ENCODE results near the gene CT55. TPM values are rescaled to one million over a fixed set of nuclear protein-coding genes. Genes with fewer than 3 reads are reported as not detected.

Gene CT55
- total RNA-seq, 1 experiment from 2014 or later: 0.24 TPM

DNA sequence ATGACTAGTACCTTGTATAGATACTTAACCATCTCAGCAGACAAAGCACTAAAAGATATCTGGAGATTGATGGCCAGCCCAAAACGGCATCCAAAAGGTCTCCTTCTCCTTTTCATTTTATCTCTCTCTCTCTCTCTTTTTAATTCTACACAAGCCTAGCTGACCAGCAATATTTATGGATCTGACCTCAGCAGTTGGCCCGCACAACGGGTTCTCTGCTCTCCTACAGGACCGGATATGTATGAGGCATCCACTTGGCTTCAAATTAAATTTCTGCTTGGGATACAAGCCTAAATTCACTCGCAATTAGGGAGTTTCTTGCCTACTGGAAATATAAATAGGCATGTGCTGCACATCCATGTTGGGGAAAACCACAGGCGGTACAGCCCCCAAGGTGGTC is 22.5 kb upstream of the CT55 start:
- Mint-ChIP-seq H3K27ac (no peak overlapping the region), H3K36me3 (no peaks in the 10 kb centered on the region), H3K4me1 (no peaks in the 10 kb centered on the region), H3K9me3 (no peaks in the 10 kb centered on the region), H3K4me3 (no peak overlapping the region), H3K27me3 (ENCODE audit: low read depth) (no peaks in the 10 kb centered on the region)
- TF ChIP-seq CREB1 (CRISPR knock-in tag; IDR thresholded peaks at IDR 0.05) (no peak), ELF4 (CRISPR knock-in tag; IDR thresholded peaks at IDR 0.05; ENCODE audit: low read depth) (no peak), TEAD1 (CRISPR knock-in tag; IDR thresholded peaks at IDR 0.05) (no peak), EMX1 (CRISPR knock-in tag; IDR thresholded peaks at IDR 0.05) (no peak), NR2C2 (CRISPR knock-in tag; IDR thresholded peaks at IDR 0.05) (no peak), ZNF121 (CRISPR knock-in tag; IDR thresholded peaks at IDR 0.05) (no peak), RORB (CRISPR knock-in tag; IDR thresholded peaks at IDR 0.05) (no peak), JUN (CRISPR knock-in tag; IDR thresholded peaks at IDR 0.05) (no peak)
- TF ChIP-seq, protein P1, sequence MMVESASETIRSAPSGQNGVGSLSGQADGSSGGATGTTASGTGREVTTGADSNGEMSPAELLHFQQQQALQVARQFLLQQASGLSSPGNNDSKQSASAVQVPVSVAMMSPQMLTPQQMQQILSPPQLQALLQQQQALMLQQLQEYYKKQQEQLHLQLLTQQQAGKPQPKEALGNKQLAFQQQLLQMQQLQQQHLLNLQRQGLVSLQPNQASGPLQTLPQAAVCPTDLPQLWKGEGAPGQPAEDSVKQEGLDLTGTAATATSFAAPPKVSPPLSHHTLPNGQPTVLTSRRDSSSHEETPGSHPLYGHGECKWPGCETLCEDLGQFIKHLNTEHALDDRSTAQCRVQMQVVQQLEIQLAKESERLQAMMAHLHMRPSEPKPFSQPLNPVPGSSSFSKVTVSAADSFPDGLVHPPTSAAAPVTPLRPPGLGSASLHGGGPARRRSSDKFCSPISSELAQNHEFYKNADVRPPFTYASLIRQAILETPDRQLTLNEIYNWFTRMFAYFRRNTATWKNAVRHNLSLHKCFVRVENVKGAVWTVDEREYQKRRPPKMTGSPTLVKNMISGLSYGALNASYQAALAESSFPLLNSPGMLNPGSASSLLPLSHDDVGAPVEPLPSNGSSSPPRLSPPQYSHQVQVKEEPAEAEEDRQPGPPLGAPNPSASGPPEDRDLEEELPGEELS (CRISPR knock-in tag; IDR thresholded peaks at IDR 0.05): no peak
- TF ChIP-seq, protein P2, sequence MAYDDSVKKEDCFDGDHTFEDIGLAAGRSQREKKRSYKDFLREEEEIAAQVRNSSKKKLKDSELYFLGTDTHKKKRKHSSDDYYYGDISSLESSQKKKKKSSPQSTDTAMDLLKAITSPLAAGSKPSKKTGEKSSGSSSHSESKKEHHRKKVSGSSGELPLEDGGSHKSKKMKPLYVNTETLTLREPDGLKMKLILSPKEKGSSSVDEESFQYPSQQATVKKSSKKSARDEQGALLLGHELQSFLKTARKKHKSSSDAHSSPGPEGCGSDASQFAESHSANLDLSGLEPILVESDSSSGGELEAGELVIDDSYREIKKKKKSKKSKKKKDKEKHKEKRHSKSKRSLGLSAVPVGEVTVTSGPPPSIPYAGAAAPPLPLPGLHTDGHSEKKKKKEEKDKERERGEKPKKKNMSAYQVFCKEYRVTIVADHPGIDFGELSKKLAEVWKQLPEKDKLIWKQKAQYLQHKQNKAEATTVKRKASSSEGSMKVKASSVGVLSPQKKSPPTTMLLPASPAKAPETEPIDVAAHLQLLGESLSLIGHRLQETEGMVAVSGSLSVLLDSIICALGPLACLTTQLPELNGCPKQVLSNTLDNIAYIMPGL (CRISPR knock-in tag; IDR thresholded peaks at IDR 0.05): no peak
- TF ChIP-seq, protein P3, sequence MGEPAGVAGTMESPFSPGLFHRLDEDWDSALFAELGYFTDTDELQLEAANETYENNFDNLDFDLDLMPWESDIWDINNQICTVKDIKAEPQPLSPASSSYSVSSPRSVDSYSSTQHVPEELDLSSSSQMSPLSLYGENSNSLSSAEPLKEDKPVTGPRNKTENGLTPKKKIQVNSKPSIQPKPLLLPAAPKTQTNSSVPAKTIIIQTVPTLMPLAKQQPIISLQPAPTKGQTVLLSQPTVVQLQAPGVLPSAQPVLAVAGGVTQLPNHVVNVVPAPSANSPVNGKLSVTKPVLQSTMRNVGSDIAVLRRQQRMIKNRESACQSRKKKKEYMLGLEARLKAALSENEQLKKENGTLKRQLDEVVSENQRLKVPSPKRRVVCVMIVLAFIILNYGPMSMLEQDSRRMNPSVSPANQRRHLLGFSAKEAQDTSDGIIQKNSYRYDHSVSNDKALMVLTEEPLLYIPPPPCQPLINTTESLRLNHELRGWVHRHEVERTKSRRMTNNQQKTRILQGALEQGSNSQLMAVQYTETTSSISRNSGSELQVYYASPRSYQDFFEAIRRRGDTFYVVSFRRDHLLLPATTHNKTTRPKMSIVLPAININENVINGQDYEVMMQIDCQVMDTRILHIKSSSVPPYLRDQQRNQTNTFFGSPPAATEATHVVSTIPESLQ (CRISPR knock-in tag; IDR thresholded peaks at IDR 0.05): no peak
- TF ChIP-seq, protein P4, sequence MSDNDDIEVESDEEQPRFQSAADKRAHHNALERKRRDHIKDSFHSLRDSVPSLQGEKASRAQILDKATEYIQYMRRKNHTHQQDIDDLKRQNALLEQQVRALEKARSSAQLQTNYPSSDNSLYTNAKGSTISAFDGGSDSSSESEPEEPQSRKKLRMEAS (CRISPR knock-in tag; IDR thresholded peaks at IDR 0.05): no peak
- TF ChIP-seq, protein P5, sequence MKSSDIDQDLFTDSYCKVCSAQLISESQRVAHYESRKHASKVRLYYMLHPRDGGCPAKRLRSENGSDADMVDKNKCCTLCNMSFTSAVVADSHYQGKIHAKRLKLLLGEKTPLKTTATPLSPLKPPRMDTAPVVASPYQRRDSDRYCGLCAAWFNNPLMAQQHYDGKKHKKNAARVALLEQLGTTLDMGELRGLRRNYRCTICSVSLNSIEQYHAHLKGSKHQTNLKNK (CRISPR knock-in tag; IDR thresholded peaks at IDR 0.05): no peak
- TF ChIP-seq, protein P6, sequence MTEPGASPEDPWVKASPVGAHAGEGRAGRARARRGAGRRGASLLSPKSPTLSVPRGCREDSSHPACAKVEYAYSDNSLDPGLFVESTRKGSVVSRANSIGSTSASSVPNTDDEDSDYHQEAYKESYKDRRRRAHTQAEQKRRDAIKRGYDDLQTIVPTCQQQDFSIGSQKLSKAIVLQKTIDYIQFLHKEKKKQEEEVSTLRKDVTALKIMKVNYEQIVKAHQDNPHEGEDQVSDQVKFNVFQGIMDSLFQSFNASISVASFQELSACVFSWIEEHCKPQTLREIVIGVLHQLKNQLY (CRISPR knock-in tag; IDR thresholded peaks at IDR 0.05): no peak
- TF ChIP-seq, protein P7, sequence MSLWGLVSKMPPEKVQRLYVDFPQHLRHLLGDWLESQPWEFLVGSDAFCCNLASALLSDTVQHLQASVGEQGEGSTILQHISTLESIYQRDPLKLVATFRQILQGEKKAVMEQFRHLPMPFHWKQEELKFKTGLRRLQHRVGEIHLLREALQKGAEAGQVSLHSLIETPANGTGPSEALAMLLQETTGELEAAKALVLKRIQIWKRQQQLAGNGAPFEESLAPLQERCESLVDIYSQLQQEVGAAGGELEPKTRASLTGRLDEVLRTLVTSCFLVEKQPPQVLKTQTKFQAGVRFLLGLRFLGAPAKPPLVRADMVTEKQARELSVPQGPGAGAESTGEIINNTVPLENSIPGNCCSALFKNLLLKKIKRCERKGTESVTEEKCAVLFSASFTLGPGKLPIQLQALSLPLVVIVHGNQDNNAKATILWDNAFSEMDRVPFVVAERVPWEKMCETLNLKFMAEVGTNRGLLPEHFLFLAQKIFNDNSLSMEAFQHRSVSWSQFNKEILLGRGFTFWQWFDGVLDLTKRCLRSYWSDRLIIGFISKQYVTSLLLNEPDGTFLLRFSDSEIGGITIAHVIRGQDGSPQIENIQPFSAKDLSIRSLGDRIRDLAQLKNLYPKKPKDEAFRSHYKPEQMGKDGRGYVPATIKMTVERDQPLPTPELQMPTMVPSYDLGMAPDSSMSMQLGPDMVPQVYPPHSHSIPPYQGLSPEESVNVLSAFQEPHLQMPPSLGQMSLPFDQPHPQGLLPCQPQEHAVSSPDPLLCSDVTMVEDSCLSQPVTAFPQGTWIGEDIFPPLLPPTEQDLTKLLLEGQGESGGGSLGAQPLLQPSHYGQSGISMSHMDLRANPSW (CRISPR knock-in tag; conservative IDR thresholded peaks at IDR 0.05; ENCODE audit: low read depth): no peak
- TF ChIP-seq, protein P8, sequence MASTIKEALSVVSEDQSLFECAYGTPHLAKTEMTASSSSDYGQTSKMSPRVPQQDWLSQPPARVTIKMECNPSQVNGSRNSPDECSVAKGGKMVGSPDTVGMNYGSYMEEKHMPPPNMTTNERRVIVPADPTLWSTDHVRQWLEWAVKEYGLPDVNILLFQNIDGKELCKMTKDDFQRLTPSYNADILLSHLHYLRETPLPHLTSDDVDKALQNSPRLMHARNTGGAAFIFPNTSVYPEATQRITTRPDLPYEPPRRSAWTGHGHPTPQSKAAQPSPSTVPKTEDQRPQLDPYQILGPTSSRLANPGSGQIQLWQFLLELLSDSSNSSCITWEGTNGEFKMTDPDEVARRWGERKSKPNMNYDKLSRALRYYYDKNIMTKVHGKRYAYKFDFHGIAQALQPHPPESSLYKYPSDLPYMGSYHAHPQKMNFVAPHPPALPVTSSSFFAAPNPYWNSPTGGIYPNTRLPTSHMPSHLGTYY (CRISPR knock-in tag; IDR thresholded peaks at IDR 0.05): no peak
- ChIA-PET CTCF (no interaction called here), POLR2A (no interaction called here)
- no peak for DNase-seq (ENCODE audit: low spot score)
- no peak for ATAC-seq

Measured in WTC11 (cell line).